Measurements from ENCODE around the gene TUBB1. TPM values are rescaled to one million over a fixed set of nuclear protein-coding genes. Genes with fewer than 3 reads are reported as not detected.

TUBB1 gene
- total RNA-seq, 1 experiment from 2014 or later: 0.35 TPM

DNA sequence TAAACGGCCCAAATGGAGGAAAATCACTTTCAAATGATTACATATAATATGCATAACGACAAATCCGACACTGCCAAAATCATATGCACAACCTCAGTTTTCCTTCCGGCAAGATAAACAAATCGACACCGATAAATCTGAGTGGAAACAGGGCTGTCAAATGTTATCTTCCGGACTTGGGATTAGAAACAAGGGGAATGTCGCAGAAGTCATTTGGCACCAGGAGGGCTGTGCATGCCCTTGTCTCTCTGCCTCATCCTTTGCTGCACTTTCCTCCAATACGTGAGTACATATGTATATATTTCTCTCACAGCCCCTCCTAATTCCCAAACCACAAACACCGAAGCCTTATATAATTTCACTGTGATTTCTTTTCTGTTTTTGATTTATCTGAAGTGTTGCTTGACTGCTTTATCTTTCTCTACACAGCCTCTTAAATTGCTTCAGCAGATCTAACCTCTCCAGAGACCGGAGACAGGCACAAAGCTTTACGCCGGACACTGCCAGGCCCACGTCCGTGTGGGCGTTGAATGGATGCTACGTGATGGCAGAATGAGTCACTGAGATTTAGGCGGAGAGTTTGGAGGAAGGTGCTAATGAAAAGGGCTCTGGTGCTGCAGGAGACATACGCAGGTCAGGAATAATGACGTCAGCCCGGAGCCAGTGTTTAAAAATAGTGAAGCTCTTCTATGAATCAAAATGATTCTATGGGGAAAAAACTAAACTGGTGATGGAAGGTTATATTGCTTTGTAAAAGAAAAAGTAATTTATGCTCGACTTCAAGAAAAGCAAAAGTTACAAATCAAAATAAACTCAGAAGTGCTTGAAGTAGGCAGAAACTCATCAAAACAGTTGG is 44.4 kb downstream of the TUBB1 start:
- Histone ChIP-seq H3F3A (ENCODE audit: insufficient read depth, low read depth) (peaks cover 5% of the 10 kb centered on the region; the same call in 1 of the 2 replicates), H3K9me2 (ENCODE audit: insufficient read depth) (no peaks in the 10 kb centered on the region), H3K4me2 (peak overlapping the region; percentile 58), H3K4me1 (replicated peaks; ENCODE audit: insufficient read depth) (peaks cover 16% of the 10 kb centered on the region), H4K20me1 (ENCODE audit: insufficient read depth) (no peaks in the 10 kb centered on the region), H2AFZ (peak overlapping the region; percentile 60), H3K4me3 (peak overlapping the region; percentile 6; the same call in 1 of the 2 replicates), H3K27me3 (ENCODE audit: insufficient read depth, low read depth) (no peaks in the 10 kb centered on the region), H3K9me3 (ENCODE audit: insufficient read depth, low read depth) (no peaks in the 10 kb centered on the region), H3K79me2 (ENCODE audit: low read depth) (no peaks in the 10 kb centered on the region), H3K36me3 (ENCODE audit: low read depth) (no peaks in the 10 kb centered on the region), H3K27ac (peak overlapping the region; percentile 21)
- intact Hi-C loops (cut with micrococcal nuclease; ENCODE audit: unreplicated experiment): loop anchor here (2.0 kb wide), 1 partner anchor 19 kb away; no protein-coding TSS in a partner anchor
- POLR2A ChIA-PET (ENCODE audit: unreplicated experiment): interaction anchor here (0.5 to 0.6 kb wide), 3 partner anchors 19 to 166 kb away, joined by 4 to 8 read pairs (median 7); no protein-coding TSS in a partner anchor
- BruUV-seq (replicated peaks): TSS peak; percentile 86
- peak; percentile 49 to 80 for DNase-seq
- TF ChIP-seq EZH2 (IDR thresholded peaks at IDR 0.05; ENCODE audit: low read depth): no peak
- TF ChIP-seq, protein P1, sequence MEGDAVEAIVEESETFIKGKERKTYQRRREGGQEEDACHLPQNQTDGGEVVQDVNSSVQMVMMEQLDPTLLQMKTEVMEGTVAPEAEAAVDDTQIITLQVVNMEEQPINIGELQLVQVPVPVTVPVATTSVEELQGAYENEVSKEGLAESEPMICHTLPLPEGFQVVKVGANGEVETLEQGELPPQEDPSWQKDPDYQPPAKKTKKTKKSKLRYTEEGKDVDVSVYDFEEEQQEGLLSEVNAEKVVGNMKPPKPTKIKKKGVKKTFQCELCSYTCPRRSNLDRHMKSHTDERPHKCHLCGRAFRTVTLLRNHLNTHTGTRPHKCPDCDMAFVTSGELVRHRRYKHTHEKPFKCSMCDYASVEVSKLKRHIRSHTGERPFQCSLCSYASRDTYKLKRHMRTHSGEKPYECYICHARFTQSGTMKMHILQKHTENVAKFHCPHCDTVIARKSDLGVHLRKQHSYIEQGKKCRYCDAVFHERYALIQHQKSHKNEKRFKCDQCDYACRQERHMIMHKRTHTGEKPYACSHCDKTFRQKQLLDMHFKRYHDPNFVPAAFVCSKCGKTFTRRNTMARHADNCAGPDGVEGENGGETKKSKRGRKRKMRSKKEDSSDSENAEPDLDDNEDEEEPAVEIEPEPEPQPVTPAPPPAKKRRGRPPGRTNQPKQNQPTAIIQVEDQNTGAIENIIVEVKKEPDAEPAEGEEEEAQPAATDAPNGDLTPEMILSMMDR (conservative IDR thresholded peaks at IDR 0.05): no peak
- CTCF ChIA-PET: no interaction called here

DNA sequence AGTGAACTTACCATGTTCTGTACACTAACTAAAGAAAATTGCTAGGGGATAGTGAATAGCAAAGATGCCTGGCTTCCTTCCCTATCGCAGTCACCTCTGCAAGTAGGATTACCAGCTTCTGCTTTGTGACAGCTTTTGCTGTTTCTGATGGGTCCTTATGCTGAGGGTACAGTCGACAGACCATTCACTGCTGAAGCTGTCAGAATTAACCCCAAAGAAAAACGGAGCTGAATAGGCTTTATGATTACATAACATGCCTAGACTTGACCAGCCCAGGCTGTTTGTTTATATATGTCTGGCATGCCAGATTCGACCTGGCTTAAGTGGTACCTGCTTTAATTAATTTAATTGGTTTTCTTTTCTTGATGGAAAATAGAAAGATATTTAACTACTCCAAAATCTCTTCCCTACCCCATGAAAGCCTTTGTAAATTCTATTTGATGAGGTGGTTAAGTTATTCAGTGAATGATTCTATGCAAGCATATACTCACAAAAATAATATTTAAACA is 45.0 kb downstream of the TUBB1 start:
- peak overlapping the region; percentile 6; the same call in 1 of the 2 replicates for H3K4me3 ChIP-seq
- intact Hi-C loops (cut with micrococcal nuclease; ENCODE audit: unreplicated experiment): loop anchor here (2.0 kb wide), 1 partner anchor 19 kb away; no protein-coding TSS in a partner anchor
- no peaks in the 10 kb centered on the region for H4K20me1 ChIP-seq (ENCODE audit: insufficient read depth)
- H3K79me2 ChIP-seq (ENCODE audit: low read depth): no peaks in the 10 kb centered on the region
- no peaks in the 10 kb centered on the region for H3K9me3 ChIP-seq (ENCODE audit: insufficient read depth, low read depth)
- H3K4me1 ChIP-seq (replicated peaks; ENCODE audit: insufficient read depth): peaks cover 16% of the 10 kb centered on the region
- H3K27ac ChIP-seq: no peak overlapping the region
- H3K27me3 ChIP-seq (ENCODE audit: insufficient read depth, low read depth): no peaks in the 10 kb centered on the region
- TF ChIP-seq, protein P1 (conservative IDR thresholded peaks at IDR 0.05): no peak
- no peak for TF ChIP-seq EZH2 (IDR thresholded peaks at IDR 0.05; ENCODE audit: low read depth)
- BruUV-seq (replicated peaks): TSS peak; percentile 47
- H2AFZ ChIP-seq: 0 out of 2 replicates have a peak overlapping the region, but pooled peaks have one; percentile 6
- ChIA-PET CTCF (no interaction called here), POLR2A (ENCODE audit: unreplicated experiment) (interaction anchor here (0.5 to 0.6 kb wide), 3 partner anchors 18 to 167 kb away, joined by 4 to 8 read pairs (median 7); no protein-coding TSS in a partner anchor)
- peak overlapping the region; percentile 58 for H3K4me2 ChIP-seq
- no peaks in the 10 kb centered on the region for H3K36me3 ChIP-seq (ENCODE audit: low read depth)
- no peak for DNase-seq
- H3F3A ChIP-seq (ENCODE audit: insufficient read depth, low read depth): peaks cover 5% of the 10 kb centered on the region; the same call in 1 of the 2 replicates
- H3K9me2 ChIP-seq (ENCODE audit: insufficient read depth): no peaks in the 10 kb centered on the region

DNA sequence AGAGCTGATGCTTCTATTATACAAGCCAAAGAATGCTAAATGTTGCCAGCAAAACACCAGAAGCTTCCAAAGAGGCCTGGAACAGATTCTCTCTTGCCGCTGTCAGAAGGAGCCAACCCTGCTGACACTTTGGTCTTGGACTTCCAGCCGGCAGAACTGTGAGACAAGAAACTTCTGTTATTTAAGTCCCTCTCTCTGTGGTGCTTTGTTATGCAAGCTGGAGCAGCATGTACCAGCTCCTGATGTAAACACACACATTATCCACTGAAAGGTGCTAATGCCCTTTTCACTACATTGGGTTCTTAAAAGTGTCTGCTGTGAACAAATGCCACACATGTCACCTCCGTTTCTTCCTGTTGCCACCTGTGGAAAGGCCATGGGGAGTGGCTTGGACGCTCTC is 49.3 kb downstream of the TUBB1 start:
- no peaks in the 10 kb centered on the region for H3K27me3 ChIP-seq (ENCODE audit: insufficient read depth, low read depth)
- H3K4me3 ChIP-seq: no peak overlapping the region
- BruUV-seq (replicated peaks): no TSS peak
- no peak overlapping the region for H3K27ac ChIP-seq
- H3K79me2 ChIP-seq (ENCODE audit: low read depth): no peaks in the 10 kb centered on the region
- no peaks in the 10 kb centered on the region for H3K36me3 ChIP-seq (ENCODE audit: low read depth)
- ChIA-PET CTCF (no interaction called here), POLR2A (ENCODE audit: unreplicated experiment) (no interaction called here)
- H3K9me2 ChIP-seq (ENCODE audit: insufficient read depth): no peaks in the 10 kb centered on the region
- intact Hi-C loops (cut with micrococcal nuclease; ENCODE audit: unreplicated experiment): no loop called here
- peaks cover 12% of the 10 kb centered on the region for H3K4me1 ChIP-seq (replicated peaks; ENCODE audit: insufficient read depth)
- H3F3A ChIP-seq (ENCODE audit: insufficient read depth, low read depth): no peaks in the 10 kb centered on the region; the same call in 1 of the 2 replicates
- H2AFZ ChIP-seq: no peak overlapping the region
- no peak for TF ChIP-seq EZH2 (IDR thresholded peaks at IDR 0.05; ENCODE audit: low read depth)
- TF ChIP-seq, protein P1 (conservative IDR thresholded peaks at IDR 0.05): no peak
- H3K9me3 ChIP-seq (ENCODE audit: insufficient read depth, low read depth): no peaks in the 10 kb centered on the region
- no peak overlapping the region for H3K4me2 ChIP-seq
- H4K20me1 ChIP-seq (ENCODE audit: insufficient read depth): no peaks in the 10 kb centered on the region
- no peak for DNase-seq
